ENCODE data around the gene PPM1H. TPM values are rescaled to one million over a fixed set of nuclear protein-coding genes. Genes with fewer than 3 reads are reported as not detected.

PPM1H gene
- total RNA-seq, 1 experiment from 2014 or later: 37.1 TPM

DNA sequence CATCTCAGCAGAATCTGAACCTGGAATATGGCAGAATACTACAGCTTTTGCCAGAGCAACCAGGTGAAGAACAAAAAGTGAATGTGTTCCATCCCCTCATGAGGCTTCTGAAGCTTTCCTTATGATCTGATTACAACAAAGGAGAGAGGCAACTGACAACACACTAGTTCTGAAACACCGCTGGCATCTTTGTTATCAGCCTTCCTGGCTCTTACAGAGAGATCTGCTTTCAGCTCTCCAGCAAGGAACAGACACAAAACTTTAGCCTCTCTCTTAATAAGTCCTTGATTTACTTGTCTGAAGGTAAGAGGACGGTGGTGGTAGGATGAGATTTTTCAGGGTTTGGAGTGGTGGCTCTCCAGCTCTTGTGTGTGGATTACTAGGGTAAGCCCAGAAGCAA, 227.0 kb downstream of the PPM1H start (continued):
- TF ChIP-seq FOXP1 (CRISPR knock-in tag; IDR thresholded peaks at IDR 0.05; ENCODE audit: borderline replicate concordance) (no peak), FOXK1 (CRISPR knock-in tag; IDR thresholded peaks at IDR 0.05) (no peak), ZBTB21 (CRISPR knock-in tag; IDR thresholded peaks at IDR 0.05; ENCODE audit: borderline replicate concordance) (no peak), MYBL2 (CRISPR knock-in tag; IDR thresholded peaks at IDR 0.05) (no peak)

GRCh38 chr12:62705846-62706245, 229.1 kb downstream of the PPM1H start:
- ChIA-PET CTCF (interaction anchor here (1.5 kb wide), 1 partner anchor 9 kb away, joined by 4 read pairs; no protein-coding TSS in a partner anchor), POLR2A (interaction anchor here (1.0 kb wide), 1 partner anchor 57 kb away, joined by 3 read pairs; no protein-coding TSS in a partner anchor)
- H3K36me3 Mint-ChIP-seq: 0 out of 2 replicates have a peak, but pooled peaks cover 7% of the 10 kb centered on the region
- H3K4me3 Mint-ChIP-seq: no peak overlapping the region
- no peak overlapping the region; the same call in 1 of the 2 replicates for H3K27ac Mint-ChIP-seq
- no peak for ATAC-seq
- TF ChIP-seq GRHL2 (CRISPR knock-in tag; IDR thresholded peaks at IDR 0.05; ENCODE audit: insufficient replicate concordance, severe bottlenecking) (no peak), NFATC4 (CRISPR knock-in tag; IDR thresholded peaks at IDR 0.05) (no peak), RORB (CRISPR knock-in tag; IDR thresholded peaks at IDR 0.05) (no peak), MYBL2 (CRISPR knock-in tag; IDR thresholded peaks at IDR 0.05) (no peak), CBFB (CRISPR knock-in tag; IDR thresholded peaks at IDR 0.05; ENCODE audit: low read depth) (no peak), OVOL2 (CRISPR knock-in tag; IDR thresholded peaks at IDR 0.05; ENCODE audit: borderline replicate concordance) (no peak), ELF4 (CRISPR knock-in tag; IDR thresholded peaks at IDR 0.05; ENCODE audit: low read depth) (no peak), FOXP1 (CRISPR knock-in tag; IDR thresholded peaks at IDR 0.05; ENCODE audit: borderline replicate concordance) (no peak), ZNF317 (CRISPR knock-in tag; IDR thresholded peaks at IDR 0.05; ENCODE audit: borderline replicate concordance, low read depth) (no peak), HMGA2 (CRISPR knock-in tag; IDR thresholded peaks at IDR 0.05) (no peak), IRF1 (CRISPR knock-in tag; IDR thresholded peaks at IDR 0.05) (no peak), ZMAT4 (CRISPR knock-in tag; IDR thresholded peaks at IDR 0.05) (no peak)
- TF ChIP-seq, protein P1, sequence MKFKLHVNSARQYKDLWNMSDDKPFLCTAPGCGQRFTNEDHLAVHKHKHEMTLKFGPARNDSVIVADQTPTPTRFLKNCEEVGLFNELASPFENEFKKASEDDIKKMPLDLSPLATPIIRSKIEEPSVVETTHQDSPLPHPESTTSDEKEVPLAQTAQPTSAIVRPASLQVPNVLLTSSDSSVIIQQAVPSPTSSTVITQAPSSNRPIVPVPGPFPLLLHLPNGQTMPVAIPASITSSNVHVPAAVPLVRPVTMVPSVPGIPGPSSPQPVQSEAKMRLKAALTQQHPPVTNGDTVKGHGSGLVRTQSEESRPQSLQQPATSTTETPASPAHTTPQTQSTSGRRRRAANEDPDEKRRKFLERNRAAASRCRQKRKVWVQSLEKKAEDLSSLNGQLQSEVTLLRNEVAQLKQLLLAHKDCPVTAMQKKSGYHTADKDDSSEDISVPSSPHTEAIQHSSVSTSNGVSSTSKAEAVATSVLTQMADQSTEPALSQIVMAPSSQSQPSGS (CRISPR knock-in tag; IDR thresholded peaks at IDR 0.05; ENCODE audit: borderline replicate concordance, low read depth): no peak
- TF ChIP-seq, protein P2, sequence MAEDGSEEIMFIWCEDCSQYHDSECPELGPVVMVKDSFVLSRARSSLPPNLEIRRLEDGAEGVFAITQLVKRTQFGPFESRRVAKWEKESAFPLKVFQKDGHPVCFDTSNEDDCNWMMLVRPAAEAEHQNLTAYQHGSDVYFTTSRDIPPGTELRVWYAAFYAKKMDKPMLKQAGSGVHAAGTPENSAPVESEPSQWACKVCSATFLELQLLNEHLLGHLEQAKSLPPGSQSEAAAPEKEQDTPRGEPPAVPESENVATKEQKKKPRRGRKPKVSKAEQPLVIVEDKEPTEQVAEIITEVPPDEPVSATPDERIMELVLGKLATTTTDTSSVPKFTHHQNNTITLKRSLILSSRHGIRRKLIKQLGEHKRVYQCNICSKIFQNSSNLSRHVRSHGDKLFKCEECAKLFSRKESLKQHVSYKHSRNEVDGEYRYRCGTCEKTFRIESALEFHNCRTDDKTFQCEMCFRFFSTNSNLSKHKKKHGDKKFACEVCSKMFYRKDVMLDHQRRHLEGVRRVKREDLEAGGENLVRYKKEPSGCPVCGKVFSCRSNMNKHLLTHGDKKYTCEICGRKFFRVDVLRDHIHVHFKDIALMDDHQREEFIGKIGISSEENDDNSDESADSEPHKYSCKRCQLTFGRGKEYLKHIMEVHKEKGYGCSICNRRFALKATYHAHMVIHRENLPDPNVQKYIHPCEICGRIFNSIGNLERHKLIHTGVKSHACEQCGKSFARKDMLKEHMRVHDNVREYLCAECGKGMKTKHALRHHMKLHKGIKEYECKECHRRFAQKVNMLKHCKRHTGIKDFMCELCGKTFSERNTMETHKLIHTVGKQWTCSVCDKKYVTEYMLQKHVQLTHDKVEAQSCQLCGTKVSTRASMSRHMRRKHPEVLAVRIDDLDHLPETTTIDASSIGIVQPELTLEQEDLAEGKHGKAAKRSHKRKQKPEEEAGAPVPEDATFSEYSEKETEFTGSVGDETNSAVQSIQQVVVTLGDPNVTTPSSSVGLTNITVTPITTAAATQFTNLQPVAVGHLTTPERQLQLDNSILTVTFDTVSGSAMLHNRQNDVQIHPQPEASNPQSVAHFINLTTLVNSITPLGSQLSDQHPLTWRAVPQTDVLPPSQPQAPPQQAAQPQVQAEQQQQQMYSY (CRISPR knock-in tag; IDR thresholded peaks at IDR 0.05): no peak
- TF ChIP-seq, protein P3, sequence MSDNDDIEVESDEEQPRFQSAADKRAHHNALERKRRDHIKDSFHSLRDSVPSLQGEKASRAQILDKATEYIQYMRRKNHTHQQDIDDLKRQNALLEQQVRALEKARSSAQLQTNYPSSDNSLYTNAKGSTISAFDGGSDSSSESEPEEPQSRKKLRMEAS (CRISPR knock-in tag; IDR thresholded peaks at IDR 0.05): no peak
- H3K27me3 Mint-ChIP-seq (ENCODE audit: low read depth): no peaks in the 10 kb centered on the region
- H3K9me3 Mint-ChIP-seq: no peaks in the 10 kb centered on the region
- no peak for DNase-seq (ENCODE audit: low spot score)
- H3K4me1 Mint-ChIP-seq: peaks cover 53% of the 10 kb centered on the region

DNA sequence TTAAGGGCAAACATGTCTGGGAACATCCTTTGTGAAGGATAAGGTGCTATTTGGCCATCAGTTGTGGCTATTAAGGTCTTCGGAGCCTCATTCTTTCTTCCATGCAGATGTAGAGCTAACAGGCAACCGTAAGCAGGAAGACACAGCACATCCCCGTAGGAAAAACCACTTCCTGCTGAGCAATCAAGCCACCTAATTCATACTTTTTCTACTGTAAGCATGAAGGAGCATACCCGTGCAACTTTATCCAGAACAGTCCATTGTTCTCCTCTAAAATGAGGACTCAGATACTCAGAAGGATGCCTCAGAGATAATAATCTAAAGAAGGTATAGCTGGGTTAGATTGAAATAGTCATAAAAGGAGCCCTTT, 232.0 kb downstream of the PPM1H start:
- H3K9me3 Mint-ChIP-seq: no peaks in the 10 kb centered on the region
- H3K4me1 Mint-ChIP-seq: peaks cover 41% of the 10 kb centered on the region
- H3K27ac Mint-ChIP-seq: peak overlapping the region; percentile 71
- ChIA-PET CTCF (interaction anchor here (0.5 to 1.1 kb wide), 5 partner anchors 48 to 225 kb away, joined by 3 to 6 read pairs (median 4); no protein-coding TSS in a partner anchor), POLR2A (interaction anchor here (1.2 to 1.5 kb wide), 2 partner anchors 12 to 46 kb away, joined by 4 read pairs; no protein-coding TSS in a partner anchor)
- H3K4me3 Mint-ChIP-seq: no peak overlapping the region
- ATAC-seq (peak; percentile 38), DNase-seq (ENCODE audit: low spot score) (no peak)
- no peaks in the 10 kb centered on the region for H3K27me3 Mint-ChIP-seq (ENCODE audit: low read depth)
- H3K36me3 Mint-ChIP-seq: 0 out of 2 replicates have a peak, but pooled peaks cover 5% of the 10 kb centered on the region
- no peak for TF ChIP-seq ZNF317 (CRISPR knock-in tag; IDR thresholded peaks at IDR 0.05; ENCODE audit: borderline replicate concordance, low read depth)
- TF ChIP-seq, protein P2 (CRISPR knock-in tag; IDR thresholded peaks at IDR 0.05): no peak

Data from WTC11 (cell line).